Hematopoietic multipotent progenitor cell treated with erythropoietin and hydrocortisone succinate and interleukin-3 and kit ligand, for 17 days (in vitro differentiated cells): ENCODE results near the gene OR2A7.
"Not testable (repeated sequence)": the region's sequence is repeated elsewhere in the genome, so short reads cannot be mapped to it uniquely, and the experiment has no call there.

Experiments used
- DNase-seq: peaks from one replicate; pipeline ENCODE4 v3.0.0-alpha.2; 2015; ENCODE audit warnings: low spot score

Gene OR2A7

DNA sequence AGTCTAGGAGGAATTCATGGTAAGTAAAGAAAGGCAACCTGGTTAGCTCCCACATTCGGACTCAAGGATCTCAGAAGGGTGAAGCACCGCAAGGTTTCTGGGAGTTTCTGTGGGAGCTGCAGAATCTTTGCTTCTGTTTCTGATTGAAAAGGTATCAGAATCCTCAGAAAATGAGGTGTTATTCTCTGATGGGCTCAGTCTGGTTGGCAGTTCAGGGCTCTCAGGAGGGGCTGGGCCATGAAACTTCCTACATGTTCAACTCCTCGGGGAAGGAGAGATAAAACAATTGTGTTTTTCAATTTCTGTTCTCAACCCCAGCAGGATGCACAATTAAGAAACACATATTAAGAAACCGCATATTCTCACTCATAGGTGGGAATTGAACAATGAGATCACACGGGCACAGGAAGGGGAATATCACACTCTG lies 9.1 kb downstream of the OR2A7 start:
- no peak for DNase-seq

DNA sequence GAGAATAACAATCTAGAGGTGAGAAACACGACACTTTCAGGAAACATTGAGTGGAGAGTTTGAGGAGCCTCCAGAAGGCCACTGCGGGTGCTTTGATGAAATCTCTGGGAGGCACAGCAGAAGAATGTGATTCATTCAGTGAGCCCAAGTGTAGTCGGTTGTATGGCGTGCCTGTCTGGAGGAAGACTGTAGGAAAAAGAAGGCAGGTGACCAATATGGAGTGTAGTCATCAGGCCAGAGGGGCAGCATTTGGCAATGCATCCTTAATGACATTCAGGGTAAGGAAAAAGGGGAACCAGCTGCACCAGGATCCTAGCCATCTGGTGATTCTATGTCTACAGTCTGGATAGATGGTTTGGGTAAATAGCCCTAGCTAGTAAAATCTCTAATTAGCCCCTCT lies 12.3 kb downstream of the OR2A7 start:
- not testable (repeated sequence) for DNase-seq

DNA sequence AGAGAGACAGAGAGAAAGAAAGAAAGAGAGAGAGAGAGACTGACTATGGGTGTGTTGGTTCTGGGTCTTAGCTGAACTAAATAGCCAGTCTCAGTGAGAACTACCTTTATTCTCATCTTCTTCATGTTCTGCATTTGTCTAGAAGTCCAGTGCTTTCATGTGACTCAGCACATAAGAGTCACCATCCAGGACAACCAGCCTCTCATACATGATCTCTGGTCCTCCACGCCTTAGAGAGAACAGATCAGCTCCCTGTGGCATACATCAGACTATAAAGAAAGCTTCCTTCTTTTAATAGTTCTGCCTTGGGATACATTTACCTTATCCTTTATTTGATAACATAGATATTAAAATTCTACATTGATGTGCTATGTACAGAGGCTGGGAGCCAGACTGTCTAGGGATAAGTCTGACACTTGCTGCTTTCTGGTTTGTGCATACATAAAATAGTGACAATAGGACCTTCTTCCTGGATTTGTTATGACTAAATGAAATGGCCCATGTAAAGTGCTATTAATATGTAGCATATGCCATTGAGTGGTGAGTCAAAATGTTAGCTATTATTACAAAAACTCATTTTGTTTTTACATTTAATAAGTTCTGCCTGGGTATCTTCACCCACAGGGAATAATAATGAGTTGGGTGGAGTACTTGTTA lies 16.8 kb downstream of the OR2A7 start:
- not testable (repeated sequence) for DNase-seq

DNA sequence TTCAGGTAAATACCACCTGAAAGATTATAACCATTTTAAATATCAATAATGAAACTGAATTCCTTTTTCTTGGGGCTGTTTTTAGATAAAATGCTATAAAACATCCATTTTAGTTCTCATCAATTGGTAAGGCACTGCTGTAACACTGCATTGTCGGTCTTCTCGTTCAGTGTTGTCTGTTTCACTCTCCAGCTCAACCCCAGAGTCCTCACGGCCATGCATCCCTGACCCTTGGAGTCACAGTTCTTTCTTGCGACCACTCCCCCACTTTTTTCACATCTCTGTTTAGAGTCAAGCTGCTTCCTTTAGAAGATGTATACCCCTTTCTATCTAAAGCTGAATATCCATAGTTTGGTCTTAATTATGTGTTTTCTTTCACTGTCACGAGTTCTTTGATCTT lies 17.6 kb downstream of the OR2A7 start:
- DNase-seq = not testable (repeated sequence)

DNA sequence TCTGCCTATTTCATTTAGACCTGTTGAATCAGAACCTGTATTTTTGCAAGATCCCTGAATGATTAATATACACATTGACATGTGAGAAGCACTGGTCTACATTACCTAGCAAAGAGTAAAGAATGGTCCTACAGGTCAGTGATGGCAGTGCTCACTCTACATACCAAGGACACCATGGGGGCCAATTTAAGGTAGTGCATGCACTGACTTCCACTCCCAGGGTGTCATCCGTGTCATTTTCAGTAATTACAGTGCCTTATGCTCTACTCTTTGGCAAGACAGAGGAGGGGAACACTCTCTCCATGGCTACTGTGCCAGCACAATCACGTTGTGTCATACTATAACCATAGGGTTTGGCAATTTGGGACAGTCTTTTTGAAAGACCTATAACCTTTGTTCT lies 19.2 kb downstream of the OR2A7 start:
- DNase-seq = not testable (repeated sequence)

DNA sequence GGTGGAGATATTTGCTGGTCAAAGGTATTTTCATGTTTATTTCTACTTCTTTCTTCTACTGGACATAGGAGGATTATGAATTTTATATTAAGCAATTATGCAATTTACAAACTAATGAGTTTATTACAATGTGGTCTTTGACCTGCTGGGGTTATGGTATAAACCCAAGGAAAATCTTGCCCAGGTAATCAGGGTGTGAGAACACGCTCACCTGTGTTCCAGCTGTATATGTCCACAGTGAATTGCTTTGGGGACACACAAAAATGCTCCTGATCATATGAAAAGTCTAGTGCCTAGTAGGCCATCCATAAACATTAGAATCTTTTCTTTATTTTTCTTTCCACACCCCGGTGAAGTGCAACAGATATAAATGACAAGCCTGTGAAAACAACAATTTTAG lies 25.2 kb downstream of the OR2A7 start, which contains the start of gene OR2A42:
Gene OR2A42 (minus strand): TSS at position 241 of the 400 bp plus-strand sequence. CDS start 6,762 bp downstream, outside the sequence.
- DNase-seq = not testable (repeated sequence)

DNA sequence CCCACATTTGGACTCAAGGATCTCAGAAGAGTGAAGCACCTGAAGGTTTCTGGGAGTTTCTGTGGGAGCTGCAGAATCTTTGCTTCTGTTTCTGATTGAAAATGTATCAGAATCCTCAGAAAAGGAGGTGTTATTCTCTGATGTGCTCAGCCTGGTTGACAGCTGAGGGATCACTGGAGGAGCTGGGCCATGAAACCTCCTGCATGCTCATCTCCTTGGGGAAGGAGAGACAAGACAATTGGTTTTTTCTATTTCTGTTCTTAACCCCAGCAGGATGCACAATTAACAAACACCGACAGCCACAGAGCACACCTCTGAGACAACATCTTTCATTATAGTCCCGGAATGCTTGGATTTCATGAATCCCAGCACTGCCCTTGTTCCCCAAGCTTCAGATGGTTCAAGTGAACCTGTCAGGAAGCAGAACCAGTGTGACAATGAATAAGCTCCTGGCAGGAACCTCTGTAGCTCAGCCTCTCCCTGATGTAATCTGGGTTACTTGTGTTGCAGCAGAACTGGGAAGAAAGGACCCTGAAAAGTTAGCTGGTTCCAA lies 26.0 kb downstream of the OR2A7 start:
- not testable (repeated sequence) for DNase-seq

DNA sequence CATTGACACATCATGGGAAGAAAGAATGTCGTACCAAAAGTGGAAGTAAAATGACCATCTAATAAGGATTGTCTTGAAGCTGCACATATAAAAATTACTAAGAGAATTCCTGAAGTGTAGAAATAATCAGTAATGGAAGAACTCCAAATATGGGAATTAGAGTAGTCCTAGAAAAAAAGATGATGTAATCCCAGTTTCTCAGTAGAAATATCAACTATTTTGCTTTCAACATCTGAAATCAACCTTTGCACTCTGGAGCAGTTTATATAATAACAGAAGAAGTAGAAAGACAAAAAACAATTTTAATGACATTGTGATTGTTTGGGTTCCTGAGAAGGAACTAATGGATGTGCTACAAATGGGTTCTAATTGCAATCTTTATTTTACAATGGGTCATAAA lies 31.6 kb downstream of the OR2A7 start:
- DNase-seq = not testable (repeated sequence)

DNA sequence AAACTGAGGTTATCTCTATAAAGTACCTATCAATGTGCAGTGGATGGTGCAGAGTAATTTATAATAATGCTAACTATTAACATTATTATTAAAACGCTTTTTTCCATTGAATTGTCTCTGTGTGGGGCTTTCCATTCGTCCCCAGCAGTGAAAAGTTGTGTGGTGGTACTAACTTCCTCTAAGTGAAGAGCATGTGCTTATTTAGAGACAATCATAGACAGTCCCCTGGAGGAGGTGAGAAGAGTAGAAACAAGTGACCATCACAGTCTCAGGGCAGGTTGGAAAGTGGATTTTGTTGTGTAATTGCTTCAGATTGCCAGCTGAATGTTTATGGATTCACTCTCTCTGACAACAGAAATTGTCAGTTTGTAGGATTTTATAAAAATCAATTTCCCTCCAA lies 33.6 kb downstream of the OR2A7 start:
- not testable (repeated sequence) for DNase-seq

DNA sequence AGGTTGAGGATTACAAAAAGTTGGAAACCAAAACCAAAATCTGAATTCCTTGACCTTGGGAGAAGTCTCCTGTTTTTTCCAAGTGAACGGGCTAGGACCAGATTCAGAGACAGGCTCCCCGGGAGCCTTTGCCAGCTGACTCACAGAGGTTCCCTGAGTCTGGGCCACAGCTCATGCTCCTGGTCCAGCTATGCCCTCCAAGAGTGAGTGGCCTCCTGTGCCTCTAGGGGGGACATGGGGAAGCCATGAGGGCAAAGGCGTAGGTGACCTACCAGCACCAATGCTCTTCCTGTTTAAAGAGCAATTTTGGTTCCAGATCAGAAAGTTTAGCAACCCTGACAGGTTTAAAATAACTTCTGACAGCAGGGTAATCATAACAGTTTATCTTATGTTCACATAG lies 35.8 kb downstream of the OR2A7 start:
- DNase-seq = not testable (repeated sequence)

DNA sequence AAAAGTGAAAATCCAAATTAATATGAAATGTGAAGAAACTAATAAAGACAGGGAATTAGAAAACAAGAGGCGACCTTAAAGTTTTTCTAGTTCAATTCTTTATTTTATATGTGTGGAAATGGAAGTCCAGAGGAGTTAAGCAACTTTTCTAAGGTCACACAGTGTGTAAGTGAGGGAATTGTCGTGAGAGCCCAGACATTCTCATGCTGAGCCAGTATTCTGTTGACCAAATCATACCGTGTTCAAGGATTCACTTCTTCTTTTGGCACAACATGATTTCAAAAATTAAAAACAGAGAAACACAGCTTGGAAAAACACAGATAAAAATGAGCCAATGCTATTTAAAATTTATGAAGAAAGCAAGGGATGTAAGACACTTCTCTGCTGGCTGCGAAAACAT lies 37.7 kb downstream of the OR2A7 start:
- DNase-seq = not testable (repeated sequence)

DNA sequence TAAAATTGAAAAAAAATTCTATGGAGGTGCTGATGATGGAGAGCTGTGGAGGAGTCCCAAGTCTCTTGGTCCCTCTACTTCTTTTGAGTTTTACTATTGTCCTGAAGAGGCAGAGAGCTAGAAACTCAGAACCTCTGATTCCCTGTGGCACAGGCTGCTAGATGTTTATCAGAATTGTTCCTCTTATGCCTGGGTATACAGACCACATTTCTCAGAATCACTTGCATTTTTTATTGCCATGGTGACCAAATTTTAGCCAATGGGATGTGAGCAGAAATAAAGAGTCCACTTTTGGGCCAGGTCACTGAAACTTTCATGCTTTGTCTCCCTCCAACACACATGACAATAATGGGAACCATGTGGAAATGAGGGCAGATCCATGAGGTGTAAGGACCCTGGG lies 40.9 kb downstream of the OR2A7 start:
- DNase-seq = not testable (repeated sequence)

DNA sequence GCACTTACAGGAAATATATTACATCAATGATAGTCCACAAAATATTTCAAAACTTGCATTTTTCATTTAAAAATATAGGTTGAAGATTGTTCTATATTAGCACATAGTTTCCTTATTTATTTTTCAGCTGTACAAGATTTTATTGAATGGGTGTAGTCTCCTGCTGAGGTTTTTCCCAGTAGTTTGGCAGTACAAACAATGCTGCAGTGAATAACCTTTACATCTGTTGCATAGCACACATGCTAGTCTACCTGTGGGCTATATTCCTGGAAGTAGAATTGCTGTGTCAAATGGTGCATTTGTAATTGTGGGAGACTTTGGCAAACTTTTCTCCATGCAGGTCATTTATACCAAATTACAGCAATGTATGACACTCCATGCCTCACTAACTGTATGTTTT lies 44.1 kb downstream of the OR2A7 start:
- DNase-seq = not testable (repeated sequence)

DNA sequence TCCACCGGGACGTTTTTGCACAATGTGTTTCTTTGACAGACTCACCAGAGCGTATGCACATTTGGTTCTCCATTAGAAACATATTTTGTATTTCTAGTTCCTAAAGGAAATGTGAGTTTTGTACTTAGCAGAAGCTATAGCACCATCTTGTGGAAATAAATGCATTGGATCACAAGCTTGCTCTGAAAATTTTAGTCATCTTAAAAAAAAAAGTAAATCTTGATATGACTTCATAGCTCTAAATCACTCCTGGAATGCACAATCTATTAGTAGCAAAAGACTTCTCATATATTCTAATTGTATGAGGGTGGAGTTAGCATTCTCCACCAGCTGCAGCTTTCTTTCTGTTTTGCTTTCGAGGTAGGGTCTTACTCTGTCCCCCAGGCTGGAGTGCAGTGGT lies 45.4 kb downstream of the OR2A7 start:
- DNase-seq = not testable (repeated sequence)

DNA sequence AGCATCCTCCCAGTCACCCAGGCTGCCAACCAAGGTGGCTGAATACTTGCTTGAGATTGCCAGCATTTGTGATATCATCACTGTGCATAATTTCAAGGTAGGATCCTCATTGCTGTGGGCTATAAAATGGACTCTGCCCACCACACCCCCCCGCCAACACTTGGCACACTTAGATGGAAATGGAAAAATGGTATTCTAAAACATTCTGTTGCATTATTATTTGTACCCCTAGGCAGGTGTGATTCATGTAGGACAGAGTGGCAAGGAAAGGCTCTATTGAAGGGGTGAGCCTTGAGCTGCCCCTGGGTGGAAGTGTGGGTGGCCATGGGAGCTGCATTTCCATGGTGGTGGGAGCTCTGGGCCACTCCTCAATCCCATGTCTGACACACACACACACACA lies 46.0 kb downstream of the OR2A7 start:
- not testable (repeated sequence) for DNase-seq

DNA sequence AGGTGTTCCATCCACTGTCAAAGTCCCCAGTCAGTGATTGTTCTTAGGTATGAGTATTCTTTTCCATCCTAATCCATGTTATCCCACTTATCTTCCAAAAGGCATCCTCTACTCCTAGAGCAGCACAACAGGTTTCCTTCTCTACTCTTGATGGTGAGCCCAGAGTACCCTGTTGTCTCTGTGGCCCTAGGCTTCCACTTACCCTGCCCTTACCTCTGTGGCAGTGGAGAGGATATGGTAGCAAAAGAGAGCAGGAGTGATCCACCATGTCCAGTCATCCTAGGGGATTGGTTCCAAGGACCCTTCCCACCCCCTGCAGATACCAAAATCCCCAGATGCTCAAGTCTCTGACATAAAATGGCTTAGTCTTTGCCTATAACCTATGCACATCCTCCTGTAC lies 47.4 kb downstream of the OR2A7 start:
- DNase-seq = not testable (repeated sequence)
